NCI-H146 (cell line): Measurements from ENCODE around the gene TRABD2A.

Source experiments
- DNase-seq: peaks from one replicate; lab custom pipeline; 2025; lab: John Stamatoyannopoulos, UW

The TRABD2A gene

DNA sequence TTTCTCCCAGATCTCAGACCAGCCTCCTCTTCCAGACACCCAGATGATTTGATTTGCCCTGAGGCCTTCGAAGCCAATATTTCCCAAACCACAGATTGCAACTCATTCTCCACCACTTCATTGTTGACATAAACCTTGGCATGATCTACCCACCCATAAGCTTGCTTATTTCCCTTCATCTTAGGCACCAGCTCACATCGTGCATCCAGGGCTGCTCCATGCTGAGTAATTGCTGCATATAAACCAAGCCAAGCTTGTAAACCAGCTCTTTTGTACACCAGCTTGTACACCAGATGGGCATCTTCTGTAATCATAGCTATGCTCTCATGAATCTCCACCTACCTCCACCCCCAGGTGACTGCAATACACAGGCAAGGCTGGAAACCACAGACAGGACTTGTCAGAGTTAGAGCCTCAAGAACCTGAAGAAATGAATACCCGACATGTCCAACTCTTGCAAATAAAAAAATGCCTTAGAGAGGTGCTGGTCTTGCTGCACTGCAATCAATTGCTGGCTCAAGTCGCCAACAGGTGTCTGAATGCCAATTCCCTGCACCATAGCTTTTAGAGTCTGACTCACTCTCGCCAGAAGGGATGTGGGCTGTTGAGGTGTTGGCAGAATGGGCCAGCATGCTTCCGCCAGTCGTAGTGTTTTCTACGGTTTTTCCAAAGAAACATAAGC, 31.5 kb downstream of the TRABD2A start:
- DNase-seq: no peak

DNA sequence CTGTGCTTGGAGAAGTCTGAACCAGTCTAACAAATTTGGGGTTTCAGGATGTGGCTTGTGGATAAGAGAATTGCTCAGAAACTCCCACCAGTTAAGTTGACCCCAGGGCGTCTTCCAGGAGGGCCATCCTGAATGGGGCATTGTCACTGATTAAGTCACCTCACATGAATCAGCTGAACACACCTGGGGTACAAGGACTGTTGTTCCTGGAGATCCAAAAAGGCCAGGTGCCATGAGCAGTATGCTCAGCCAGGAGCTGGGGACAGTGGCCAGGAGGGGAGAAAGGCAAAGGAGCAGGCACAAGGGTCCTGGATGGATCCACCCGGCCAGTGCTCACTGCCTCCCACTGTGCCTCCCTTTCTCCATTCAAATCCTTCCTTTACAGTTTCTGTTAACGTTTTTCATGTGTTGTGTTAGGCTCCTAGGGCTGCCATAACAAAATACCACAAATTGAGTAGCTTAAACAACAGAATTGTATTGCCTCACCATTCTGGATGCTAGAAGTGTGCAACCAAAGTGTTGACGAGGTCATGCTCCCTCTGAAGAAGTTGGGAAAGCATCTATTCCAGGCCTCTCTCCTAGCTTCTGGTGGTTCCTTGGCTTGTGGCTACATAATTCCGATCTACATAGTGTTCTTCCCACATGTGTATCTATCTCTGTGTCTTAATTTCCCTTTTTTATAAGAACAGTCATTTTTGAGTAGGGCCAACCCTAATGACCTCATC, 33.4 kb downstream of the TRABD2A start:
- DNase-seq: no peak

DNA sequence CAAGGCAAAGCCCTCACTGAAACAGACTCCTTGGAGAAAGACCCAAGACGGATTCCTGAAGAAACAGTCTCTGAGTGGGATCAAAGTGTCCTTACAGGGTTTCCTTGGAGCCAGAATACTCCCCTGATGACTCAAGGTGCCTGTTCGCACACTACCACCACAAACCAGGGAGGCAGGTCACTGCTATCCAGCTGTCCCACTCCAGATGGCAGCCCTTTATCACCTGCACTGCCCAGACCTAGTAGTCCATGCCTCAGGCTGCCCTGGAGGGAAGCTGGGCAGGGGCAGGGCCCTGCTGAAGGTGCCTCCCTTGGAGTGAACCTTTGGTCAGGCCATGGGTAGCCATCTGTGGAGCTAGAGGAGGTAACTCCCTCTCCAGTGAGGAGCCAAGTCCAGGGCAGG, 34.1 kb downstream of the TRABD2A start:
- no peak for DNase-seq

DNA sequence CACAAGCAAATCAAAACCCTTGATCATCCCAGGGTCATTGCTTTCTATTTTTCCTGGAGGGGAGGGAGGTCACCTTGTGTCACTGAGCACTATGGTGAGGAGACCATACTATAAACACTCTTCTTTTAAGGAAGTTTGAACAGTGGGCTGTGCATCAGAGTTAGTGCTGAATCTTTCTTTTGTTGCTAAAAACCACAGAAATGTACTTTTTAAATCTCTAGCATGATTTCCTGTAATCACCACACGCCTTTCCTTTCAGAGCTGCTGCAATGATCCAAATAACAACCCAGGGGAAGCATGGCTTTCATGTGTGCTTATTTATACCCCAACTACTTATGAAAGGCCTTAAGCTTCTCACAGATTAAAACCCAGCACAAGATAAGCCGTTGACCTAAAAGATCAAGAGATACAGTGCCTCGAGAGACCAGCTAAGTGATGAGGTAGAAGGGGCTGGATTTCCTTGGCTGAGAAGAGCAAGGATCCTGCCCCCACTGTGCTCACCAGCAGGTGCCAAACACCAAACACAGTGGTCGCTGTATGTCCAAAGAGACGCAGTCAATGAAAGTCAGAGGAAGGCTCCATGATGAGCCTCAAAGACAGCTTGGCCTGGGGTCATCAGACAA, 34.7 kb downstream of the TRABD2A start:
- DNase-seq: no peak

DNA sequence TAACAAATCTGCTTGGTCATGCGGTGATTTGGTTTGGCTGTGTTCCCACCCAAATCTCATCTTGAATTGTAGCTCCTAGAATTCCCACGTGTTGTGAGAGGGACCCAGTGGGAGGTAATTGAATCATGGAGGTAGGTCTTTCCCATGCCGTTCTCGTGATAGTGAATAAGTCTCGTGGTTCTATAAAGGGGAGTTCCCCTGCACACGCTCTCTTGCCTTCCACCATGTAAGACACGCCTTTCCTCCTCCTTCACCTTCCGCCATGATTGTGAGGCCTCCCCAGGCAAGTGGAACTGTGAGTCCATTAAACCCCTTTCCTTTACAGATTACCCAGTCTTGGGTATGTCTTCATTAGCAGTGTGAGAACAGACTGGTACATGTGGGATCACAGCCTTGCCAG, 36.7 kb downstream of the TRABD2A start:
- DNase-seq: no peak

DNA sequence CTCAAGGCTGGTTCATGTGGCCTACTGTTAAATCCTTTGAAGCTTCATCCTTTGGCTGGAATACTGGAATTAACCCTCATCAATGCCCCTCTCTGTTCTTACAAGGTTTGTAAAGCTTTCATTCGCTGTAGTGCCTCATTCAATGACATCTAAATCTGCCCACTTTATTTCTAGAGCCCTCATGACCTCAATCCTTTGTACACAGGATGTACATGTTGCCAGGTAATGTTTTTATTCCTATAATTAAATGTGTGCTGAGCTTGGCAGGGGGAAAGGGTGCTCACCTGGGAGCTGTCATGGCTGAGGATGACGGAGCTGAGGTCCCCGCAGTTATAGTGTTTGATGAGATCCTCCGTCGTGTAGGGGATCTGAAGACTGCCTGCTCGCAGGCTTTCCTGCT, 39.3 kb downstream of the TRABD2A start:
- no peak for DNase-seq

DNA sequence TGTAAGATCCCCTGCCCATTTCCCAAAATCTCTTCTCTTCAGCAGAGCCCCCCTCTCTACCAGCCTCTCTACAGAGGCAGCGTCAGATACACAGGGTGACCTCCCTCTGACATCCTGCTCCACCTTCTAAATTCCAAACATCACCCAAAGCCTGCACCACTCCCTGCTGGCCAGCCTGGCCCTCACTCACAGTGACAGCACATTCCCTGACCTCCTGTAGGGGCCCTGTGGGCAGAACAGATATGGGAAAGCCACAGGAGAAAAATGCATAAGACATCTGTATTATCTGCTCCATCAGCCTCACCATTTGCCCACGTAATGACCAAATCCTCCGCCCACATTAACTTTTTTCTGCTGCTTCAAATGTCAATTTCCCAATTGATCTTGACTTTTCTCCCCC, 40.6 kb downstream of the TRABD2A start:
- DNase-seq: no peak

DNA sequence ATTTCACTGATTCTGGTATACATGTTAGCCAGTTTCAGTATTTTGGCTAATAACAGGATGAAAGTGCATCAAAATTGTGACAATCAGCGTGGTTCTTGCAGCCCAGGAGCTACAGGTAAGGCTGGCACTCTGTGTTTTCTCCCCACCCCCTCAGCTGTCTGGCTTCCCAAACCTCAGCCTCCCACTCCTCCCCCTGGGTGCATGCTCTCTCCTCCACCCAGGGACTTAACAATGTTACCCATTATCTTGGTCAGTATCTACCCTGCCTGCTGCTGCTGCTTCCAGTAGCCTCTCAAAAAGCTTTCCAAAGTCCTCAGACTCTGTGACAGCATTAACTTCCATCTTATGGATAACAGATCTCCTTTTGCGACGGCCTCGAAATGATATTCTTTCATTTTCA, 41.0 kb downstream of the TRABD2A start:
- DNase-seq: no peak

DNA sequence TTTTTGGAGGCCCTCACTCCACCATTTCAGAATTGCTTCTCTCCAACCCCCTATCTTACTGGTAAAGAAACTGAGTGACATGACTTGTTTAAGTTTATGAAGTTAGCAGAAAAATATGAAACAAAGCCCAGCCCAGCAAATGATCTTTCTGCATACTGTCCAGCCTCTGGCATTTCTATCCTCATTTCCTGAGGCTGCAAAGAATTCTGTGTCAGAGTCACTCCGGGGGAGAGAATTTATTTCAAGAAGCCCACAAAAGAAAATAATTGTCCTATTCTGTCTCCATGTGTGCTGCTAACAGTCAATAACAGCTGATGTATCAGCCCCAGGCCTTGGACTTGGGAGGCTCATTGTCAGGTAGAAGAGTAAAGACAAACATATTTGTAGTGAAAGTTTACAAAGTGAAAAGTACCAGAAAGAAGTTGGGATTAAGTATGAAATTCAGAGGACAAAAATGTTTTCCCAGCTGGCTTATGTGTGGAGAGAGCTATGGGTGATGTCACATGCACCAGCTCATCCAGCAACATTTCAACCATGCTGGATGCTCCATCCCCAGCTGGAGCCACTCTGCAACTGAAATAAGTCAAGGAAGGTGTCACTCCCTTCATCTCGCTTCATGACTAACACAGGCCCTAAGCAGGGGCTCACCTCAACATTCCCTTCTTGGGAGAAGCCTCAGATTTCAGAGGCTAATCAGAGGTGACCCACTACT, 42.3 kb downstream of the TRABD2A start:
- DNase-seq: no peak

DNA sequence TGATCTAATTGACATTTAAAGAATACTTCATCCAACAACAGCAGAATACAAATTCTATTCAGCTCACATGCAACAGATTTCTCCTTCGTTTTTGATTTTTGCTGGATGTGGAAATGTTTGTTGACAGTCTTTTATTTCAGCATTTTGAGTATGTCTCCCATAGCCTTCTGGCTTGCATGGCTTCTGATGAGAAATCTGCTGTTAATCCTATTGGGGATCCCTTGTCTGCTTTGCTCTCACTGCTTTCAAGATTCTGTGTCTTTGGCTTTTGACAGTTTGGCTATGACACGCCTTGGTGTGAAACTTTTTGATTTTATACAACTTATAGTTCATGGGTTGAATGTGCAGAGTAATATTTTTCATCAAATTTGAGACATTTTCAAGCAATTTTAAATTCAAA, 44.7 kb downstream of the TRABD2A start:
- no peak for DNase-seq

DNA sequence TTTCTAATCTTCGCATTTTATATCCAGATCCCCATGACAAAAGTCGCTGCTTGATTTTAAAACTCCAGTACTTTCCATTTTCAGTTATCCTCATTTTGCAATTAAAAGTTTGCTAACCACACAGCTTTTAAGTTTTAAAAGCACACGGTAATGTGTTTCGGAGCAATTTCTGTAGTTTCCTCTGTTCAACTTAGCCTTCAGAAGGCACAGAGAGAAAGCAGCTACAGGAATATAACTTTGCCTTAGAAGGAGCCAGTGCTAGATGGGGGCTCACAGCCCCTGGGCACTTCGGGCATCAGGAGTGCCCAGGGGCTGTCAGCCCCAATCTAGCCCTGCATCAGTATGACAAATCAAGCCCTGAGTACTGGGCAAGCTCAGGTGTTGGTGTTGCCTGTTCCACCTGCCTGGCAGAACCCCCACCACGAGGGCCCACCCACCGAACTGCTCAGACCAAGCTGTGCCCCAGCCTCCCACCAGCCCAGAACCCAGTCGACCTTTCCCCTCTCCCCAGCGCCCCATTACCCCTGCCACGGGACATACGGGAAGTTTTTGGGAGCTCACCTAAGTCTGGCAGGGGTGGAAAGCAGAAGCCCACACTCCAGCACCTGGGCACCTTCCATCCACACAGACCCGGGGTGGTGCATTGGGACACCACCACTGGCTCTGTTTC, 47.3 kb downstream of the TRABD2A start:
- DNase-seq: no peak

DNA sequence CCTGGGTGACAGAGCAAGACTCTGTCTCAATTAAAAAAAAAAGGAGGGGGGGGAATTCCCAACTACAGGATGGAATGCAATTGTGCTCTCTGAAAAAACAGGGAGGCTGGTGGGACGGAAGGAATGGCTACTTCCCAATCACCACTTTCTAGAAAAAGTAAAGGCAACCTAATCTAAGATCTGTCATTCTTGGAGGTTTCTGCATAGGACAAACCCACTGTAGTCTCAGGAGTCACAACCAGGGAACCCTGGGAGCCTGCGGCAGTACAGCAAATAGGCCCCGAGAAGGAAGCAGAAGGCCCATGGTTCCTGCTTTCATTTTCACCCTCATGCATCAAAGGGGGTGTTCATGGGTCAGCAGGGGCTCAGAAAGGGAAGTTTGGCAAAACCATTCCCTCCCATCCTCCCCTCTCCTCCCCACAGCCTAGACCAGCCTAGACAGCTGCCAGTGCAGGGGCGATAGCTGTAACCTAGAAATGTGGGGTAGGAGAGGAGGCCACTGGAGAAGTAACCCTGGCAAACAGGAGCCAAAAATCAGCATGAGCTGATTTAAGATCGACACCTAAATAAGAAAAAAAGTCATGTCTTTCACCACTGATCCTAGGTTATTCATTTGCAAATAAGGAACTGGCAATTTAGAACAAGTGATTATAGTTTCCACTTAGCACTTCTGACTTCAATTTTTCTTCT, 48.0 kb downstream of the TRABD2A start:
- no peak for DNase-seq

DNA sequence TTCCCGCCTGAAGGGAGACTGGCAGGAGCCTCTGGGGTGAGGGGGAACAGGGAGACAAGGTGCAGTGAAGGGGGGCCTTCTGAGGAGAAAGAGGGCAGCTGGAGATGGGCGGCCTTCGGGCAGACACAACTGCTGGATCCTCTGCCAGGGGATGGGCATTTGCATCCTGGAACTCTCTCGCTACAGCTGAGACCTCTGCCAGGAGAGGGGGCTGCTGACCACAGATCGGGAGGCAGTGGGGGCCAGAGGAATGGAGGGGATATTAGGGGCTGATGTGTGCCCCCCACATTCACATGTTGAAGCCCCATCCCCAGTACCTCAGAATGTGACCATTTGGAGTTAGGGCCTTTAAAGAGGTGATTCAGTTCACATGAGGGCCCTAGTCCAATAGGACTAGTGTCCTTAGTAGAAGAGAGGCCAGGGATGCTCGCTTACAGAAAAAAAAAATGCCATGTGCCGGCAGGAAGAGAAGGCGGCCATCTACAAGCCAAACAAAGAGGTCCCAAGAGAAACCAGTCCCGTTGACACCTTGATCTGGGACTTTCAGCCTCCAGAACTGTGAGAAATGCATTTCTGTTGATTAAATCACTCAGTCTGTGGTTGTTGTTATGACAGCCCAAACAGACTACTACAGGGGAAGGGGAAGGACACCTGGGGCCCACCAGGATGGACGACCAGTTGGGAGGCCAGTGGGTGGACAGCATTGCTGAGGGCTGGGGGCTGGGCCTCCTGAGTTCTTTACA, 50.0 kb downstream of the TRABD2A start:
- no peak for DNase-seq

DNA sequence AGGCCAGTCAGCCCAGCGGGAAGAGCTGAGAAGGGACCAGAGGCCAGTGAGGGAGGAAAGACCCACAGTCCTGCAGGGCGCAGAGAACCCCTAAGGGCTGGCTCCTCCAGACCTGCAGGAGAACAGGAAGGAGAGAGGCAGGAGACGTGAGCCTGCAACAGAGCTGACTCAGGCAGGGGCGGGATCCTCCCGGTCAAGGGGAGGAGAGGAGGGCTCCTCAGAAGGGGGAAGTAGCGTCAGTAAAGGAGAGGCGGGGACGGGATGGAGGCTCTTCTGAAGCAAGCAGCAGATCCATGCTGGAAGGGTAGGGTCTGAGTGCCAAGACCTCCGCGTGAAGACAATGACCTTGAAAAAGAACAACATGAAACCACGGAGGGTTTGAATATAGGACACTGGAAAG, 50.8 kb downstream of the TRABD2A start:
- DNase-seq: no peak

DNA sequence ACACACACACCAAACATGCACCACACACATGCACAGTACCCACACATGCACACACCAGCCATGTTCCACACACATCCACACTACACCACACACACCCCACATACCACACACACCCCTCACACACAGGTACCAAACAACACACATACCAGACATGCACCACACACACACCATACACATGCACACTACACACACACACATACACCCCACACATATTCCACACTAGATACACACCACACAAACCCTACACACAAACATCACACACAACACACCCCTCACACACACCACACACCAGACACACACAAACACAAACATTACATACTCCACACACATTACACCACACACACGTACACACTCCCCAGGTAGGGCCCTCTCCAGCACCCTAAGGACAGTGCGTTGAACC, 51.2 kb downstream of the TRABD2A start:
- DNase-seq: no peak

DNA sequence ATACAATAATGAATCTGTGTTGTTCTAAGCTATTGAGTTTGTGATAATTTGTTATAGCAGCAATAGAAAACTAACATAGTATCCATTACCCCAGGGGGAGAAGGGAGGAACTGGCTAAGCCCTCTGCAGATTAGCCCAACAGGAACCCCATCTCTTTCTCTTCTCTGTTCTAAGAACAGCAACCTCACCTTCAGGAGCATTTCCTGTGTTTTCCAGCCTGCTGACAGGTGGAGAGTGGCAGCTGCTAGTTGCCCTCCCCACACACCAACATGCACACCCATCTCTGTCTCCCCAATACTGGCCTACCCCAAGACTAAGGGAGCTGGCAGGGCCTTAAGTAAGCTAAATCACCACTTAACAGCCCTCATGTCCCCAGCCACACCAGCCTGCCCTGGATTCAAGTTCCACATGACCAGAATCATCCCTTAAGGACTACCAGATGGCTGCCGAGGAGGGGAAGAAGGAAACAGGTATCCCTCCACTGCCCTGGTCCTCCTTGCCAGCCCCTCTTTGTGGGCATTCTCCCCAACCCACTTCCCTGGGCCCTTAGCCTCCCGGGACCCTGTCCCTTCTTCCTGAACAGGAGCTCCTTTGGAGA, 52.8 kb downstream of the TRABD2A start:
- no peak for DNase-seq

DNA sequence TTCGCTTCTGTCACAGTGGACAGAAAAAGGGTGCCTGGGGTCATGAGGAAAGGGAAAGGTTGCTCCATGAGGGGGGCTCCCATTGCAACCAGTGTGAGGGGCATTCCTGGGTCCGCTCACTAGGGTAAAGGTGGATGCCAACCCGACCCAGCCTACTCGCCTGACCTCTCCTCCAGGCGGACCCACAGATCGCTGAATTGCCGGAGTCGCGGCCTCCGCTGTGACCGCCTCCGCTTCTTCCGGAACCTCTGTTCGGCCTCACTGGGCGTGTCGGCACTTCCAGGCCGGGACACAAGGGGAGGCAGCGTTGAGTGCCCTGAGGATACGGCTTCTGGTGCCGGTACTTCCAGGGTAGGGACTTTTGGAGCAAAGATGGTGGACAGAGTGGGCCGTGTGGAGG, 57.1 kb downstream of the TRABD2A start:
- no peak for DNase-seq

DNA sequence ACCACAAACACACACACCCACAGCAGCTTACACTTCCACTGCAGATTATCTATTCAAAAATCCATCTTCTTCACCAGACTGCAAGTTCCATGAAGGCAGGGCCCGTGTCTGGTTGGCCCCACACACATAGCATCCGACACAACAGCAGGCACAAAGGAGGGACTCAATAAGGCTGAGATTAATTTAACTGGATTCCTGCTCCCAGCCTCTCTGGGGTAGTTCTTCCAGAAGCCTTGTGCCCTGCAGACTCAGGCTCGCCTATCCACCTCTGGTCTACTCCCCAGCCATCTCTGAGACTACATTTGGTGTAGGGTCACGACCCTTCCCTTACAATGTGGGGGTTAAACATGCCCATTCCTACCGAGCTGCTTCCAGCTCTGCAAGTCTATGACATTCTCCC, 57.7 kb downstream of the TRABD2A start:
- no peak for DNase-seq

DNA sequence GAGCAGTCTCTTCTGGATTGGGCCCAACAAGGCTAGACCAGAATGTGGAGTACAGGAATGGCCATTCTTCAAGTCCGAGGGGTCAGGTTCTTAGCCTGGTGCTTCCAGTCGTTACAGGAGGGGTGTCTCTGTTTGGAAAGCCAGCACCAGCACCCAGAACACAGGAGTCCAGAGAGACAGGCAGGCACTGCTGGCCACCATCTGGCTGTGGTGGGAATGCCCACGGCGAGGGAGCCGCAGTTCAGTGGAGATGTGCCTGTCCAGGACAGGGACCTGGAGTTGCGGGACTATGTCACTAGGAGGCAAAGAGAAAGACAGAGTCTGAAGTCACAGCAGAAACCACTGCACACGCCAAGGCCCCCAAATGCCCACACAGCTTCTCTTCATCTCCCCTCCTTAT, 59.1 kb downstream of the TRABD2A start:
- DNase-seq: no peak

DNA sequence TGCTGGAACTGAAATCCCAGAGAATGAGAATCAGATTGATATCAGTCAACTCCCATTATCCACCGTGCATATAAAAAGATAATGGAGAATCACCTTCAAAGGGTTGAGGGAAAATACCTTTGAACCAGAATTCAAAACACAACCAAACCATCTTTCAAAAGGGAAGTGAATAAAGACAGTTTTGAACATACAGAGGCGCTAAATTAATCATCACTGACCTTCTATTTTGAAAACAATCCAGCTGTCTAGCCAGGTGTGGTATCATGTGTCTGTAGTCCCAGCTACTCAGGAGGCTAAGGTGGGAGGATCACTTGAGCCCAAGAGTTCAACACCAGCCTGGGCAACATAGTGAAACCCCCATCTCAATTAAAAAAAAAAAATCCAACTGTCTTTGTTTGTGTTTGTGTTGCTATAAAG, 63.6 kb downstream of the TRABD2A start:
- no peak for DNase-seq
